SK-N-SH treated with all-trans-retinoic acid at 6 μM for 48 hours (cell line): Measurements from ENCODE around the gene NEUROD1.

ENCODE experiments used
- ATAC-seq: fragments of 200-7000 bp; cut with Tn5 transposase; 3 replicates; pipeline ENCODE4 v1.9.1; 2020; ENCODE audit warnings: mild to moderate bottlenecking, moderate library complexity
- BACH2 ChIP-seq: fragments of 250-450 bp; sonication (Bioruptor Pico); IDR thresholded peaks from 2 replicates; pipeline ENCODE4 v1.9.0; 2021; ENCODE audit warnings: mild to moderate bottlenecking, borderline replicate concordance
- CREB5 ChIP-seq: fragments of 250-450 bp; sonication (Bioruptor Pico); IDR thresholded peaks from 2 replicates; pipeline ENCODE4 v1.5.1; 2020; ENCODE audit warnings: low read depth, mild to moderate bottlenecking, moderate library complexity
- CSDC2 ChIP-seq: fragments of 250-450 bp; sonication (Bioruptor Pico); IDR thresholded peaks from 2 replicates; pipeline ENCODE4 v1.5.0; 2020; ENCODE audit warnings: mild to moderate bottlenecking, moderate library complexity
- ESRRG ChIP-seq: fragments of 250-450 bp; sonication (Bioruptor Pico); IDR thresholded peaks from 2 replicates; pipeline ENCODE4 v1.6.1; 2021; ENCODE audit warnings: mild to moderate bottlenecking
- GLIS3 ChIP-seq: fragments of 250-450 bp; sonication (Bioruptor Pico); IDR thresholded peaks from 2 replicates; pipeline ENCODE4 v1.5.0; 2020; ENCODE audit warnings: mild to moderate bottlenecking, moderate library complexity
- OSR1 ChIP-seq: fragments of 250-450 bp; sonication (Bioruptor Pico); IDR thresholded peaks from 2 replicates; pipeline ENCODE4 v1.8.0; 2022; ENCODE audit warnings: moderate library complexity, mild to moderate bottlenecking, inconsistent platforms
- PATZ1 ChIP-seq: fragments of 250-450 bp; sonication (Bioruptor Pico); IDR thresholded peaks from 2 replicates; pipeline ENCODE4 v1.8.0; 2020; ENCODE audit warnings: mild to moderate bottlenecking, moderate library complexity, borderline replicate concordance
- POU6F1 ChIP-seq: fragments of 250-450 bp; sonication (Bioruptor Pico); IDR thresholded peaks from 2 replicates; pipeline ENCODE4 v1.8.0; 2021; ENCODE audit warnings: low read depth, mild to moderate bottlenecking, moderate library complexity, borderline replicate concordance
- RARB ChIP-seq: fragments of 250-450 bp; sonication (Bioruptor Pico); IDR thresholded peaks from 2 replicates; pipeline ENCODE4 v1.8.0; 2021; ENCODE audit warnings: mild to moderate bottlenecking, moderate library complexity
- SNAI2 ChIP-seq: fragments of 250-450 bp; sonication (Bioruptor Pico); IDR thresholded peaks from 2 replicates; pipeline ENCODE4 v1.5.0; 2020; ENCODE audit warnings: mild to moderate bottlenecking, moderate library complexity
- TCF4 ChIP-seq: fragments of 250-450 bp; sonication (Bioruptor Pico); IDR thresholded peaks from 2 replicates; pipeline ENCODE4 v1.8.0; 2021; ENCODE audit warnings: mild to moderate bottlenecking, moderate library complexity, borderline replicate concordance
- TOX ChIP-seq: fragments of 250-450 bp; sonication (Bioruptor Pico); IDR thresholded peaks from 2 replicates; pipeline ENCODE4 v1.8.0; 2021; ENCODE audit warnings: mild to moderate bottlenecking, moderate library complexity, borderline replicate concordance
- TSHZ2 ChIP-seq: fragments of 250-450 bp; sonication (Bioruptor Pico); IDR thresholded peaks from 2 replicates; pipeline ENCODE4 v1.5.0; 2020; ENCODE audit warnings: mild to moderate bottlenecking, moderate library complexity
- ZC3H10 ChIP-seq: fragments of 250-450 bp; sonication (Bioruptor Pico); IDR thresholded peaks from 2 replicates; pipeline ENCODE4 v1.5.1; 2021; ENCODE audit warnings: mild to moderate bottlenecking, moderate library complexity
- ZFP3 ChIP-seq: fragments of 250-450 bp; sonication (Bioruptor Pico); IDR thresholded peaks from 2 replicates; pipeline ENCODE4 v1.5.0; 2020; ENCODE audit warnings: mild to moderate bottlenecking, moderate library complexity
- ZFP30 ChIP-seq: fragments of 450-650 bp; formaldehyde crosslinking; IDR thresholded peaks from 2 replicates; pipeline ENCODE4 v1.5.0; 2022; ENCODE audit warnings: mild to moderate bottlenecking, moderate library complexity
- ZNF565 ChIP-seq: fragments of 450-650 bp; formaldehyde crosslinking; conservative IDR thresholded peaks from 2 replicates; pipeline ENCODE4 v1.5.0; 2020; ENCODE audit warnings: low read depth, mild to moderate bottlenecking, moderate library complexity
- ZNF70 ChIP-seq: fragments of 450-650 bp; formaldehyde crosslinking; IDR thresholded peaks from 2 replicates; pipeline ENCODE4 v1.5.0; 2020; ENCODE audit warnings: mild to moderate bottlenecking, moderate library complexity
- ZNF8 ChIP-seq: fragments of 450-650 bp; formaldehyde crosslinking; IDR thresholded peaks from 2 replicates; pipeline ENCODE4 v1.5.0; 2020; ENCODE audit warnings: mild to moderate bottlenecking, moderate library complexity
- TF ChIP-seq, protein P1 (sequence below): fragments of 250-450 bp; sonication (Bioruptor Pico); IDR thresholded peaks from 2 replicates; pipeline ENCODE4 v1.5.1; 2021; ENCODE audit warnings: mild to moderate bottlenecking, moderate library complexity

NEUROD1 gene

DNA sequence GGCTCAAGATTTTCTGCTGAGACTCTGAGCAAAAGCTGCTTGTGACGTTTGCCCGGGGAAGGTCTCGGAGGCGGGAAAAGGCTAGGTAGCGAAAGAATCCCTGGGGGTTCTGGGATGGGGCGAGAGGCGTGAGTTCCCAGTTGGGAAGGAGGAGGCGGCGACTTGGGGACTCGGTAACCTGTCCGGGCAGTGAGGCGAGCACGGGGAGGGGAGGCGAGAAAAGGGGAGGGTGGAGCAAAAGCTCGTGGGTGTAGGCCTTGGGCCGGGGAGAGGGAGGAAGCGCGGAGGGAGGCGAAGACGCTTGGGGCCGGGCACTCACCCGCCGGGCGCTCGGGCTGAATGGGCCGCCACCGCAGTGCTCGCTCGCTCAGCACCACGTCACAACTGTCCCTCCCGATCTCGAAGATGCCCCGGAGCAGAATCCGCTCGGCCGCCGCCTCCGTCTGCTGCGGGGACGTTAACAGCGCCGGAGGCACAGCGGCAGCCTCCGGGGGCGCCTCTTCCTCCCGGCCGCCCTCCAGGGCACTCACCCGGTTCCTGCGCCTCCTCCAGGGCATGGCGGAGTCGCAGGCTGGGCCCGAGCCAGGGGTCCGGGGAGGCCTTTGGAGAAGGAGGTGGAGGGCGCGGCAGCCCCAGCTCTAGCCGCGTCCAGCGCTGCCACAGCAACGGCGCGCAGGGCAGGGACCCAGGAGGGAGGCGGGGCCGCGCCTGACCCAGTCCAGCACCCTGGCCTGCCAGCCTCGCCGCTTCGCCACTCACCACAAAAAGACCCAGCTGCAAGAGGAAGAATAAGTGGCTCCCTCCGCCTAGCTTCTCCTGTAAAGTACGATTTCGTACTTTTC is 23.6 kb downstream of the NEUROD1 start, which contains the start of gene CERKL:
TSS of gene CERKL (minus strand) at position 656 of the 842 bp plus-strand sequence. CDS start at position 557, 99 bp downstream.
- peak; percentile 91 for ATAC-seq
- TF ChIP-seq TOX (CRISPR knock-in tag): no peak
- no peak for TF ChIP-seq BACH2
- no peak for TF ChIP-seq TSHZ2 (CRISPR knock-in tag)
- no peak for TF ChIP-seq GLIS3 (CRISPR knock-in tag)
- no peak for TF ChIP-seq ZNF565 (CRISPR knock-in tag)
- TF ChIP-seq CSDC2 (CRISPR knock-in tag): no peak
- TF ChIP-seq CREB5 (CRISPR knock-in tag): no peak
- no peak for TF ChIP-seq ESRRG (CRISPR knock-in tag)
- TF ChIP-seq PATZ1 (CRISPR knock-in tag): no peak
- no peak for TF ChIP-seq POU6F1
- no peak for TF ChIP-seq TCF4
- no peak for TF ChIP-seq OSR1 (CRISPR knock-in tag)
- TF ChIP-seq ZNF70: no peak
- TF ChIP-seq ZFP30 (CRISPR knock-in tag): no peak
- TF ChIP-seq ZNF8 (CRISPR knock-in tag): no peak
- no peak for TF ChIP-seq ZFP3
- TF ChIP-seq SNAI2 (CRISPR knock-in tag): no peak
- TF ChIP-seq RARB (CRISPR knock-in tag): no peak
- no peak for TF ChIP-seq ZC3H10

DNA sequence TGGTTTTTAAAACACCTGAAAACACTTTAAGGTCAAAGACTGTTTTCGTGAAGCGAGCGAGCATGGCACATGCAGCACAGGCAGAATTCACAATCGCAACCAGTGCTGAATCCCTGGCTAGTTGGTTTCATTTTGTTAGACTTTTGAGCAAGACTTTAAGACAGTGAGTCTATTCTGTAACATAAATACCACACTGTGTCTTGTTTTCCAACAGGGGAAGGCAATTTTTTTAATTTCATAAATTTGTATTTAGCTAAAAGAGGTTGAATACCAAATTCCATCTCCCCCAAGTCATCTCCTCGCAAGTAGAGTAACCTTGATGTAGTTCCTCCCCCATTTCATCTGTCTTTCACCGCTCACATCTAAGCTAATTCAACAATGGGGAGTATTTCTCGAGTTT is 24.8 kb downstream of the NEUROD1 start:
- no peak for ATAC-seq
- TF ChIP-seq ZFP30 (CRISPR knock-in tag) (no peak), TOX (CRISPR knock-in tag) (no peak), TCF4 (no peak), ZFP3 (no peak), PATZ1 (CRISPR knock-in tag) (no peak), POU6F1 (no peak)
- TF ChIP-seq, protein P1, sequence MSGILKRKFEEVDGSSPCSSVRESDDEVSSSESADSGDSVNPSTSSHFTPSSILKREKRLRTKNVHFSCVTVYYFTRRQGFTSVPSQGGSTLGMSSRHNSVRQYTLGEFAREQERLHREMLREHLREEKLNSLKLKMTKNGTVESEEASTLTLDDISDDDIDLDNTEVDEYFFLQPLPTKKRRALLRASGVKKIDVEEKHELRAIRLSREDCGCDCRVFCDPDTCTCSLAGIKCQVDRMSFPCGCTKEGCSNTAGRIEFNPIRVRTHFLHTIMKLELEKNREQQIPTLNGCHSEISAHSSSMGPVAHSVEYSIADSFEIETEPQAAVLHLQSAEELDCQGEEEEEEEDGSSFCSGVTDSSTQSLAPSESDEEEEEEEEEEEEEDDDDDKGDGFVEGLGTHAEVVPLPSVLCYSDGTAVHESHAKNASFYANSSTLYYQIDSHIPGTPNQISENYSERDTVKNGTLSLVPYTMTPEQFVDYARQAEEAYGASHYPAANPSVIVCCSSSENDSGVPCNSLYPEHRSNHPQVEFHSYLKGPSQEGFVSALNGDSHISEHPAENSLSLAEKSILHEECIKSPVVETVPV (CRISPR knock-in tag): no peak
- TF ChIP-seq, all 23 proteins: peak for 0
